NCI-H2171 treated with DMSO at 0.1 percent for 48 hours (cell line): ENCODE data around the gene ORC3.
"Not testable (repeated sequence)": the region's sequence is repeated elsewhere in the genome, so short reads cannot be mapped to it uniquely, and the experiment has no call there.

Experiments
- DNase-seq: peaks from one replicate; lab custom pipeline; 2025; lab: John Stamatoyannopoulos, UW

The ORC3 gene

GRCh38 chr6:87697581-87698546, 107.9 kb downstream of the ORC3 start:
- peak; percentile 69 for DNase-seq

- DNase-seq, result no peak
Measured at GRCh38 chr6:87698547-87699006, 108.6 kb downstream of the ORC3 start.

DNA sequence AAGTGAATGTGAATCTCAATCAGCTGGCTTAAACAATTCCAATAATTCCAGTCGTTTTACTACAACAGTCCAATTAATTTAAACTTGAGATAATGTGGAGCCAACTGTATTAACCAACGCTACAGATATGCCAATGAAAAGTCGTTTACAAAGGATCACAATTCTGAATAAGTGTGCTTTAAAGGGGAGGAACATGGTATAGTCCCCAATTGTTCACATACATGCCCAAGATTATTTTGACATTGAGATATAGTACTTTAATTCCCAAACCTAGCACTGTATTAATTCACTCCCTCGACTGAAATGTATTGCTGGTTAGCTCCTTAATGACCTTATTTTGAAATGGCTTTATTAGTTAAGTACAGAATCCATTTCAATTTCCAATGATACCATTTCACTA, 109.6 kb downstream of the ORC3 start:
- no peak for DNase-seq

DNA sequence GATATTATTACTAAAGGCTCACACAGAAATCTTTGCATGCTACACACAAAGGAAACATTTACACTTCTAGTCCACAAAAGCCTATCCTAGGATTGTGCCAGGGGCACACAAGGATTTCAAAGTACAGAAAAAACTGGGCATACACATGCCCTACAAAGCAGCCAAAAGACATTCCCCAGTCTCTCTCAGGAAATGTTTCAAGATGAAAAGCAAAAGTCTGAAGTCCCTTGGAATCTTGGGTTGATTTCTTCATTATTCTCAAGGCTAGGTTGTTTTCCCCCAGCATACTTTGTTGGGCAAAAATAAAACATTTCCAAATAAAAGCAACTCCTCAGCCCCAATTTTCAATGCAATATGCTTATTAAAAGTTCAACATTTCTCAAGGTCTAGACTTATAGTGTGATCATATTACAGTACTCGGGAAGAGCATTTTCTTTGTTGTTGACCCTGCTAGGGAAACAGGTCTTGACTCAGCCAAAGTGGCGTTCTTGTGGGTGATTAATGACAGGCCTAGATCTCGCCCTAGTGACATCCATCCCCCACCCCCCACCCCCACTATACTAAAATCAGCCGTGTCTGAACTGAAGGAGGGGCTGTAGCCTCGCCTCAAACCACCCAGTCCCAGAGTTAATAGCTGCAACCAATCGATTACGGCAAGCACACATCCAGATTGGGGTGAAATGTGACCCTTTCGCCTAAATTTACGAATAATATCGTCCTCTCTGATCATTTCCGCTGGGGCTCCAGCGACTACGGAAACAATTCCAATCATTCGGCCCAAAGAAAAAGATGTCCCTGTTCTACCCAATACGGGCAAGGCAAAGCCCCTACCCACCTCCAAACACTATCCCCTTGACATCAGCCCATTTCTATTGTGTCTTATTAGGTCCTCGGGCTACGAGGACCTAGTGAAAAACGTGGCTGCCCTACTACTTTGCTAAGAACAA, 110.7 kb downstream of the ORC3 start:
- peak; percentile 75 for DNase-seq

DNA sequence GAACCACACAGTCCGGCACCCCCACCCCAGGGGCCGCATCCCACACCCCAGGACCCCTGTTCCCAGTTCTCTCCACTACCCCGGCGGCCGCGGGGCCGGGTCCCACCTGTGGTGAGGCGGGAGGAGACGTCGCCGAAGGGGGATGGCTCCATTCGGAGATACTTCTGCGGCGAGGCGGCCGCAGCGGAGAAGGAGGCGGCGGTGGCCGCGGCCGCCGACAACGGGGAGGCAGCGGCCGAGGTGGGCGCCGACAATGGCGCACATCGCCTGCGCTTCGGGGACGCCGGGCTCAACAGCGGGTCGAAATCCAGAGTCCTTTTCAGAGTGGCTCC, 111.4 kb downstream of the ORC3 start:
- no peak for DNase-seq

- peak; percentile 99 for DNase-seq
Measured at GRCh38 chr6:87701676-87702588, 112.0 kb downstream of the ORC3 start, which contains the start of gene AKIRIN2. Gene AKIRIN2, minus strand, starts transcription at chr6:87702233. Its CDS starts 549 bp downstream, at chr6:87701684.

- DNase-seq, result peak; percentile 96
Measured at GRCh38 chr6:87702589-87702945, 112.6 kb downstream of the ORC3 start.

DNA sequence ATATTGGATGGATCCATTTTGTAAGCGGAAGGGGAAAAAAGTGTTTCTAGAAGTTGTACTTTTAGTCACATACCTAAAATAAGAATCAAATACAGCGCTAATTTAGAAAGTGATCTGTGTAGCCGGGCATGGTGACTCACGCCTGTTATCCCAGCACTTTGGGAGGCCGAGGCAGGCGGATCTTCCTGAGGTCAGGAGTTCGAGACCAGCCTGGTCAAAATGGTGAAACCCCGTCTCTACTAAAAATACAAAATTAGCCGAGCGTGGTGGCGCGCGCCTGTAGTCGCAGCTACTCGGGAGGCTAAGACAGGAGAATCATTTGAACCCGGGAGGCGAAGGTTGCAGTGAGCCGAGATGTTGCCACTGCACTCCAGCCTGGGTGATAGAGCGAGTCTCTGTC, 113.1 kb downstream of the ORC3 start:
- not testable (repeated sequence) for DNase-seq

DNA sequence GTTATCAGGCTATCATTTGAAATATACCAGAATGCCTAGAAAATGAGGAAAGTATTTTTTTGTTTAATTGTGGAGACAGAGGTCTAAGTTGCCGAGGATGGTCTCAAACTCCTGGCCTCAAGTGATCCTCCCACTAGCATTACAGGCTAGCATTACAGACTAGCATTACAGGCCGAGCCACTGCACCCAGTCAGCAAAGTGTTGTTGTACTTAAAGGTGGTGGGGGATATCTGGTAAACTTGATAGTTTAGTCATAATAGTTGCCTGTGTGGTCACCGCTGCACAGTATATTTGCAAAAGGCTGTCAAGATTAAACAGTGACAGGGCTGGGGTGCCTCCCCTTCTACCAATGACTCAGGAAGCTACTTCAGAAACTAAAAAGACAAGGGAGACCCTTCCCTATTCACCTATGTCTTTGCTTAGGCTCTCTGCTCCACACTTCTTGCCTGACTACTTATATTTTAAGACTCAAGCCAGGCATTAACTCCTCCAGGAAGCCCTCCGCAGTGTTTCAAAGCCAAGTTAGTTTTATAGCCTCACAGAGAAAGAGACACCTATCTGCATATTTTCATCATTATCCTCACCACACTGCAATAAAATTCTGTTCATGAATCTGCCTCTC, 115.2 kb downstream of the ORC3 start:
- DNase-seq, result no peak

GRCh38 chr6:87706187-87706966, 116.4 kb downstream of the ORC3 start:
- DNase-seq, result no peak

DNA sequence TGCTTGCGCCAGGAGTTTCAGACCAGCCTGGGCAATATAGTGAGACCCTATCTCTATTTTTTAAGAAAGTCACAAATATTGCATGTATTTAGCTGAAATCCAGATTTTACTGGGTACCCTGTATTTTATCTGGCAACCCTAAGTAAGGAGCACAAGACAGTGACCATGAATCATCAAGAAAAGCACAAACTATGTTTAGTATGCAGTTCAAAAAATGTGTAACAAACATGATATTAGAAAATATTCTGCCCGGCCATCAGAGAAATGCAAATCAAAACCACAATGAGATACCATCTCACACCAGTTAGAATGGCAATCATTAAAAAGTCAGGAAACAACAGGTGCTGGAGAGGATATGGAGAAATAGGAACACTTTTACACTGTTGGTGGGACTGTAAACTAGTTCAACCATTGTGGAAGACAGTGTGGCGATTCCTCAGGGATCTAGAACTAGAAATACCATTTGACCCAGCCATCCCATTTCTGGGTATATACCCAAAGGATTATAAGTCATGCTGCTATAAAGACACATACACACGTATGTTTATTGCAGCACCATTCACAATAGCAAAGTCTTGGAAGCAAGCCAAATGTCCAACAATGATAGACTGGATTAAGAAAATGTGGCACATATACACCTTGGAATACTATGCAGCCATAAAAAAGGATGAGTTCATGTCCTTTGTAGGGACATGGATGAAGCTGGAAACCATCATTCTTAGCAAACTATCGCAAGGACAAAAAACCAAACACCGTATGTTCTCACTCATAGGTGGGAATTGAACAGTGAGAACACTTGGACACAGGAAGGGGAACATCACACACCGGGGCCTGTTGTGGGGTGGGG, 118.9 kb downstream of the ORC3 start:
- not testable (repeated sequence) for DNase-seq

- DNase-seq, result no peak
Measured at GRCh38 chr6:87710090-87710489, 120.2 kb downstream of the ORC3 start.

GRCh38 chr6:87712713-87713112, 122.8 kb downstream of the ORC3 start:
- DNase-seq, result not testable (repeated sequence)

GRCh38 chr6:87714093-87714842, 124.3 kb downstream of the ORC3 start:
- no peak for DNase-seq
